ENCODE measurements around the gene HBE1.
"Not testable (repeated sequence)": the region's sequence is repeated elsewhere in the genome, so short reads cannot be mapped to it uniquely, and the experiment has no call there.

HBE1 gene

DNA sequence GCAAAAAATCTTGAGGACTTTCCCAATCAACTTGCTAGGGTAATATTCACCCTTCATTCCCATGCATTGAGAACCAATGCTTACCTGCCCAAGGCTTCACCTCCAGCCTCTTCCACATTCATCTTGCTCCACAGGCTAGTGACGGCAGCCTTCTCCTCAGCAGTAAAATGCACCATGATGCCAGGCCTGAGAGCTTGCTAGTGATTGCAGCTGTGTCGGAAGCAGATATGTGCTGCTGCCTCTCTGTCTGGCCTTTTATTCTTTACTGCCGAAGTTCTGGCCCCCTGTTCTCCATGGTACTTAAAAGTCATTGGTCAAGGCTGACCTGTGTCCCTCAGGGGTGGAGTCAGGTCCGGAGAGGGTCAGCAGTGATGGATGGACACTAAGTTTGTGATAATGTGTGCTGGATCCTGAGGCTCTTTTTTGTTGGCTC is at the start of gene HBE1:
Gene HBE1 (minus strand): TSS at position 231 of the 433 bp plus-strand sequence. CDS start 55 bp downstream, at position 176.
- DNase-seq (ENCODE audit: low read depth in 2 of 2): no peak

DNA sequence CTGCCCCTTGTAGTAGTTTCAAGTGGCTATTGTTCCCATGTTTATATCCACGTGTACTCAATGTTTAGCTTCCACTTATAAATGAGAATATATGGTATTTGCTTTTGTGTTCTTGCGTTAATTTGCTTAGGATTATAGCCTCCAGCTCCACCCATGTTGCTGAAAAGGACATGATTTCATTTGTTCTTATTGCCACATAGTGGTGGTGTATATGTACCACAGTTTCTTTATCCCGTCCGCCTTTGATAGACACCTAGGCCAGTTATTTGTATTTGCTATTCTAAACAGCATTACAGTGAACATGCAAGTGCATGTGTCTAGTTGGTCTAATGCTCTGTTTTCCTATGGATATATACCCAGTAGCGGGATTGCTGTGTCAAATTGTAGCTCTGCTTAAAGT is 47.5 kb upstream of the HBE1 start:
- DNase-seq (ENCODE audit: low read depth in 2 of 2): no peak

DNA sequence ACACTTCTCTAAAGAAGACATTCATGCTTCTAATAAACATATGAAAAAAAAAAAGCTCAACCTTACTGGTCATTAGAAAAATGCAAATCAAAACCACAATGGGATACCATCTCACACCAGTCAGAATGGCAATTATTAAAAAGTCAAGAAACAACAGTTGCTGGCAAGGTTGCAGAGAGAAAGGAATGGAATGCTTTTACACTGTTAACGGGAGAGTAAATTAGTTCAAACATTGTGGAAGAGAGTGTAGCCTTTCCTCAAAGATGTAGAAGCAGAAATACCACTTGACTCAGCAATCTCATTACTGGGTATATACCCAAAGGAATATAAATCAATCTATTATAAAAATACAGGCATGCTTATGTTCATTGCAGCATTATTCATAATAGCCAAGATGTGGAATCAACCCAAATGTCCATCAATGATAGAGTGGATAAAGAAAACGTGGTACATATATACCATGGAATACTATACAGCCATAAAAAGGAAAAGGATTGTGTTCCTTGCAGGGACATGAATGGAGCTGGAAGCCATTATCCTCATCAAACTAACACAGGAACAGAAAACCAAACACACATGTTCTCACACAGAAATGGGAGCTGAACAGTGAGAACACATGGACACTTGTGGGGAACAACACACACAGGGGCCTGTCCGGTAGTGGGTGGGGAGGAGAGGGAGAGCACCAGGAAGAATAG is 43.7 kb upstream of the HBE1 start:
- DNase-seq (ENCODE audit: low read depth in 2 of 2): not testable (repeated sequence)

DNA sequence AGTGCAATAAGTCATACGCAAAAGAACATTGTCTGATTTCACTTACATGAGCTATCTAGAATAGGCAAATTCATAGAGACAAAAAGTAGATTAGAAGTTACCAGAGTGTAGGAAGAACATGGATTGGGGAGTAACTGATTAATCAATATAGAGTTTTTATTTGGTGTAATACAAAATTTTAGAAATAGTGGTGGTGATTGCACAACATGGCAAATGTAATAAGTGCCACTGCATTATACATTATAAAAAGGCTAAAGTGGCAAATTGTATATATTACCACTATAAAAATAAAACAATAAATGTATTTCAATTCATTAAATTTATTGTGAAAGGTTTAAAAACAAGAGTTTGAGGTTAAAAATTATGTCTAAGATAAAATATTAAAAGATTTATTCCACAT is 40.7 kb upstream of the HBE1 start:
- DNase-seq (ENCODE audit: low read depth in 2 of 2): no peak

DNA sequence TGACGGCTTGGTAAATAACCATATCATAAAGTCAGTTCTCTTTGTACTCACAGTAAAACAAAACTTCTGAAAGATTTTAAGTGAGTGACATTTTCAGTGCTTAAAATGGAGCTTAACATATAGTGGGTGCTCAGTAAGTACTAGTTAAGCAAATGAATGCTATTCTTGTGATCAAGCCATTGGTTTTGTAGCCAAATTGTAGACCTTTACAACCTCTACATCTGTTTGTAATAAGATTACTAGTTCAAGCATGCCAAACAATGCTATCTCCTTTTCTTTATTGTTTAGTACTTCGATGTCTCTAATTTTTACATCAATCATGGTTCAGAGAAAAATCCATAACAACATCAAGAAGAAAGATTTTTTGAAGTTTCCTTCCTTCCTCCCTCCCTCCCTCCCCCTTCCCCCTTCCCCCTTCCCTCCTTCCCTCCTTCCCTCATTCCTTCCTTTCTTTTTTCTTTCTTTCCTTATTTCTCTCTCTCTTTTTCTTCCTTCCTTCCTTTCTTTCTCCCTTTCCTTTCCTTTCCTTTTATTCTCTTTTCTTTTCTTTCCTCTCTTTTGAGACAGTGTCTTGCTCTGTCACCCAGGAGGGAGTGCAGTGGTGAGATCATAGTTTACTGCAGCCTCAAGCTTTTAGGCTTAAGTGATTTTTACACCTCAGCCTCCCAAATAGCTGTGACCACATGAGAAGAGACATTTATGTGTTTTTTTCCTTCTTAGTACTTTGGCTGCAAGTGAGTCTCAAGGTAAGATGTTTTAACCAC is 37.7 kb upstream of the HBE1 start:
- DNase-seq (ENCODE audit: low read depth in 2 of 2): no peak

DNA sequence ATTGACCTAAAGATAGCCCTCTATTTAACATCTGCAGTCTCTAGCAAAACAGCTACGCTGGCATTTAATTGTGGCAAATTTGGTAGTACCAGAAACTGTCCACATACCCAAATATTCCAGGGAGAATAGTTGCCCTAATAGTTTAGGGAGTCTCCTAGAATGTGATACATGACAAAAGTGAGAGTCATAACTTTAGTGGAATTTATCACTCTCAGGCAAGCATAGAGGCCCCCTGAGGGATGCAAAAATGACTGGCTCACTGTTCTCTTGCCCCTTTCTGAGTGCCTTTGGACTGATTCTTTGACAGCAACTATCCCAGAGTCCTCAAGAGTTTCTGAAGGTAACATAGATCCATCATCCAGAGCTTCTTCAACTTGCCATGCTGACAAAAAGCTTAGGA is 34.3 kb upstream of the HBE1 start:
- no peak for DNase-seq (ENCODE audit: low read depth in 2 of 2)

DNA sequence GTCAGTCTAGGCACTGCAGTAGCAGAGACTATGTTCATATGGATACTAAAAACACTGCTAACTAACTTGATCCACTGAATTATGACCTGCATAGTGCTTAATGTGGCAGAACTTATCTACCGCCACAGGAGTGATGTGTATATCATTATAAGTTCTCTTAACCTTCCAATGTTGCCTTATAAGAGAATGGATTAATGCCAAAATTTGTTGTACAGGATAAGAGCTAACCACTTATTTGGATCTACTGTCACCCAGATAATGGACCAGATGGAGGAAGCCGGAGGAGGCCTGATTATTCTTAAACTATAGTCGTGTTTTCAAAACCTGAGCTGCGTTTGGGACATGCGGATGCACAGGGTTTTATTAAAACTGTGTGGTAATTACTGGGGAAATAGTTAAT is 33.9 kb upstream of the HBE1 start:
- DNase-seq (ENCODE audit: low read depth in 2 of 2): no peak

DNA sequence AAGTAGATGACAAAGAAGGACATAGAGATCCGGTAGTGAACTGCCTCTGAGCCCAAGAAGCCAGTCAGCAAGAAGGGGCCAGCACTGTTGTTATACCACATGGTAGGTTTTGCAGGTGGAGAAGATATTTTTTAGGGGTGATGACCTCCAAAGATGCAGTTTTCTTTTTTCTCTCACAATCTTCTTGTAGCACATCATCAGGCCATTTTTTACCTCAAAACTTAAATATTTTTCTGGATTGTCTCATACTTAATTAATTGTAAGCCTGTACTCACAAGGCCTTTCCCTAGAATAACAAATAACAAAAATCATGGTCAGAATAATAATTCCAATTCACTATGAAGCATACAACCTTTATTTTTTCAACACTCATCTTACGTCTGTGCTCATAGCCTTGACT is 32.1 kb upstream of the HBE1 start, which contains the start of gene OR51B4:
Gene OR51B4 (minus strand): TSS at position 101 of the 400 bp plus-strand sequence. CDS start 0 bp downstream, at position 101.
- DNase-seq (ENCODE audit: low read depth in 2 of 2): no peak

DNA sequence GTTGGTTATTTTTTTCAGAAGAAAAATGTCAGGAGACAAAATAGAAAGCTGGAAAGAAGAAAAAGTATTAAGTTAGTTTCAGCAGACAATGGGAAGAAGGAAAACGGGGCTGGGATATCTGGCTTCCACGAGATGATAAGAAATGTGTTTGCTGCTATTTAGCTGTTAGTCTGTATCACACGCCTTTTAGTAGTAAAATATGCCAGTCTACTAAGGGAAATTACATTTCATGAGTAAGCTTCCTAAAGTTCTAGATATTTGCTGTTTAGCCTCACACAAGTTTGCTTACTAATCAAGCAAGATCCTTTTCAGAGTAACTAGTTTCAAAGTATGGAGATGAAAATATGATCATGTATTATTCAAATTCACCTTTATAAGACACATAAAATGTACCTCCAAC is 30.5 kb upstream of the HBE1 start:
- no peak for DNase-seq (ENCODE audit: low read depth in 2 of 2)

DNA sequence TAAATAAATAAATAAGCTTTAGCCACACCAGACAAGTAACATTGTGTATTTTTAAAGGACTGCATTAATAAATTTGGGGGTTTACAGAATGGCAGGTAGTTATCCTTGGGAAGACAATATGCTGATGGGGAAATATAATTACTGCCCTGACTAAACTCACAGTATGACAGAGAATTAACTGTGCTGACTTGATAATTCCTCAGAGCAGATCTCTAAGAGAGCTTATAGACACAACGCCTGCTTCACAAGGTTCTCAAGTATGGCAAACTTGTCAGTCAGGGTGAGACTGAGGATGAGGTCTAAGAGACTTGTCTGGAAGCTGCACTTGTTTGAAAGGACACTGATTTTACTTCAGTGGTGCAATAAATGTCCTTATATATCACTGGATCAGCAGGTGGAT is 28.7 kb upstream of the HBE1 start:
- no peak for DNase-seq (ENCODE audit: low read depth in 2 of 2)

DNA sequence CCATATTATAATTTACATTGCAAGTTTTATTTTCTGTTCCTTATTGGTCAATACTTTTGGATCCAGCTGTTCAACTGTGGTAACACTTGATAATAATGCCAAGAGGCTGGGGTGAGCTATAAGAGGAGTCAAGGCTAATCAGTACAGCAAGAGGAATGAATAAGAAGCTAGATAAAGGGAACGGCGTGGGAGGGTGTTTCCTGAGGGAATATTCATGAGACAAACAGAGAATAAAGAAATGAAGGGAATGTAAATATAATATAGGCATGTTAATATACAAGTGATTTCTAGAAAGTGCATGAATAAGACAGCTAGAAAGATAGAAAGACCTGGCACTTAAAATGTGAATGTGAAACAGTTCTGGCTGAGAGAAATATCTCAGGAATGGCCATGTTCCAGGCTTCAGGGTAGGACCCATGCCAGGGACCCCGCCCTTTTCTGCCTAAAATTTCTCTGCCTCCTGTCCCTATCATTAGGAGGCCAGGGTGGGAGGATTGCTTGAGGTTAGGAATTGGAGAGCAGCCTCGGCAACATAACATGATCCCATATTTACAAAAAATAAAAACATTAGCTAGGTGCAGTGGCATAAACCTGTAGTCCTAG is 28.1 kb upstream of the HBE1 start:
- no peak for DNase-seq (ENCODE audit: low read depth in 2 of 2)

DNA sequence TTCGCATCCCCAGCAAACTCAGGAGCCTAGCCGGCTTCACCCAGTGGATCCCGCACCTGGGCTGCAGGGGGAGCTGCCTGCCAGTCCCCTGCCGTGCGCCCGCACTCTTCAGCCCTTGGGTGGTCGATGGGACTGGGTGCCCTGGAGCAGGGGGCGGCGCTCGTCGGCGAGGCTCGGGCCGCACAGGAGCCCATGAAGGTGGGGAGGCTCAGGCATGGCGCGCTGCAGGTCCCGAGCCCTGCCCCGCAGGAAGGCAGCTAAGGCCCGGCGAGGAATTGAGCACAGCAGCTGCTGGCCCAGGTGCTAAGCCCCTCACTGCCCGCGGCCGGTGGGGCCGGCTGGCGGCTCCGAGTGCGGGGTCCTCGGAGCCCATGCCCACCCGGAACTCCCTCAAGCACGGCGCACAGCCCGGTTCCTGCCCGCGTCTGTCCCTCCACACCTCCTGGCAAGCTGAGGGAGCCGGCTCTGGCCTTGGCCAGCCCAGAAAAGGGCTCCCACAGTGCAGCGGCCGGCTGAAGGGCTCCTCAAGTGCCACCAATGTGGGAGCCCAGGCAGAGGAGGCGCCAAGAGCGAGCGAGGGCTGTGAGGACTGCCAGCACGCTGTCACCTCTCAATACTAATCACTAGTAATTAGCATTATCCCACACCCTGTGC is 24.7 kb upstream of the HBE1 start:
- DNase-seq (ENCODE audit: low read depth in 2 of 2): not testable (repeated sequence)

DNA sequence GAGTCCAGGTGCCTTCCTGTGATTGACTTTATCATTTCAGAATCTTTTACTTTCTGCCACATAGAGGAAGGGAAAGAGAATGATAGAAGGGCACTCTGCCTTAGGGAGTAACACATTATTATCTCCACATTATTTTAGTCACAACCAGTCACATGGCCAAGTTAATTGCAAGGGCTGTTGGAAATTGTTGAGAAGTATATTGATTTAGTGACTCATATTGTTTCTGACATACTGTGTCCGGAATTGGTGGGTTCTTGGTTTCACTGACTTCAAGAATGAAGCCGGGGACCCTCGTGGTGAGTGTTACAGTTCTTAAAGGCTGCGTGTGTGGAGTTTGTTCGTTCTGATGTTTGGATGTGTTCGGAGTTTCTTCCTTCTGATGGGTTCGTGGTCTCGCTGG is 23.3 kb upstream of the HBE1 start:
- DNase-seq (ENCODE audit: low read depth in 2 of 2): no peak

DNA sequence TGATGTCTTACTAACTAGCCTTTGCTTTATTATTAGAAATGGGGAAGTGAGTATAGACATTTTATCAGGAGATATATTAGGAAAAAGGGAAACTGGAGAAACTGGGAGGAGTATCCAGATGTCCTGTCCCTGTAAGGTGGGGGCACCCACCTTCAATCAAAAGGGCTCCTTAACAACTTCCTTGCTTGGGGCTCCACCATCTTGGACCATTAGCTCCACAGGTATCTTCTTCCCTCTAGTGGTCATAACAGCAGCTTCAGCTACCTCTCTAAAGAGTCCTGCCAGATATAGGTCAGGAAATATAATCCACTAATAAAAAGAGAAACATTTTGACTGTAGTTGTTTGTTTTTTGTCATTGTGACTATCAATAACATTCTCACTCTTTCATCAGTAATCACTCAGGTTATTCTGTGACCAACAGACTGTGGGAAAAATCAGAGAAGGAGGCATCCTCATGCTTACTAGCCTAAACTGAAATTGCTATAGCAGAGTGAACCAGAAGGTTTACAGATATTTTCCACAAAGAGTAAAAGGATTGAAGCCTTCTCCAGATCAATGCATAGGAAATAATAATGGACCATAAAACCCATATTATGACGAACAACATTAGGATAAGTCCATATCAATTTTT is 21.6 kb upstream of the HBE1 start:
- DNase-seq (ENCODE audit: low read depth in 2 of 2): no peak

DNA sequence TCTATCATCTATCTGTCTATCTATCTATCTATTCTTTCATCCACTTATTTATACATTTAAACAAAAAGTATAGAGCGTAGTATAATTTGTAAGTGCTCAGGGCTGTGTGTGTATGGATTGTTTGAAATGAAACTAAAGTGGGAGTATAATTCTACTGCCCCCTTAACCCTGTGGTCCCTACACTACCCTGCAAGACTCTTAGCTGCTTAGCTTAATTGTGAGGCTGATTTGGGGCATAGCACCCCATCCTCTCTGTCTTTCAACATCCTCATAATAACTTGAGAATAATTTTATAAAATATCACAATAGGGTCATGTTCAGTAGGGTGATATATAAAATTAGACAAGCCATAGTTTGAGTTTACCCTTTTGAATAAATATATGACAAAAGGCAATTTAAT is 20.4 kb upstream of the HBE1 start:
- DNase-seq (ENCODE audit: low read depth in 2 of 2): no peak

DNA sequence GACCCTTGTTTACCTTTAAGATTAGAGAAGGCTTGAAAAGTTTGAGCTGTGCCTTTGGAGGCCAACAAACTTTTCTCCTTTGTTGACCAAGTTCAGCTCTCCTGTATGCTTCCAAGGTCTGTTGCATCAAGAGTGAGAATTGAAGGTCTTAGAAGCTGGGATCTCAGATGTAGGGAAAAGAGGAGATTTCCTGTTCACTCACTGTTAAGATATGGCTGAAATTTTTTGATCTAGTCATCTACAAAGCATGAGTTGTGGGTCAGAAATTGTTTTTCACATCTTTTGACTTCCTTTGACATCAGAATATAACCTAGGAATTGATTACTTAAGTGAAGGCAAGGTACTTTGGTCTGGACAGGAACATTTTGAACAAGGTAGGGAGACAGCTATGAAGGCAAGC is 20.0 kb upstream of the HBE1 start:
- DNase-seq (ENCODE audit: low read depth in 2 of 2): no peak

DNA sequence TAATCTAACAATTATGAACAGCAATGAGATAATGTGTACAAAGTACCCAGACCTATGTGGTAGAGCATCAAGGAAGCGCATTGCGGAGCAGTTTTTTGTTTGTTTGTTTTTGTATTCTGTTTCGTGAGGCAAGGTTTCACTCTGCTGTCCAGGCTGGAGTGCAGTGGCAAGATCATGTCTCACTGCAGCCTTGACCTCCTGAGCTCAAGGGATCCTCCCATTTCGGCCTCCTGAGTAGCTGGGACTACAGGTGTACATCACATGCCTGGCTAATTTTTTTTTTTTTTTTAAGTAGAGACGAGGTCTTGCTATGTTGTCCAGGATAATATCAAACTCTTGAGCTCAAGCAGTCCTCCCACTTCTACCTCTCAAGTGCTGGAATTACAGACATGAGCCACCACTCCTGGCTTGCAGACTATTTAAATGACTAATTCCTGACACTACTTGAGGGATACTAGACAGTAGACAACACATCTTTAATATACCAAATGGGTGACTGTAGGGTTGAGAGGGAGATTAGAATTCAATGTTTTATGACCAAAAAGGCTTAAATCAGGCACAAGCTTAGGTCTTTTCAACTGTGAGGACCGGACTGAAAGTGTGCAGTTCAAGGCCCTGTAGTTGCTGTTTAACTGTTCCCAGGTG is 19.3 kb upstream of the HBE1 start:
- DNase-seq (ENCODE audit: low read depth in 2 of 2): no peak

DNA sequence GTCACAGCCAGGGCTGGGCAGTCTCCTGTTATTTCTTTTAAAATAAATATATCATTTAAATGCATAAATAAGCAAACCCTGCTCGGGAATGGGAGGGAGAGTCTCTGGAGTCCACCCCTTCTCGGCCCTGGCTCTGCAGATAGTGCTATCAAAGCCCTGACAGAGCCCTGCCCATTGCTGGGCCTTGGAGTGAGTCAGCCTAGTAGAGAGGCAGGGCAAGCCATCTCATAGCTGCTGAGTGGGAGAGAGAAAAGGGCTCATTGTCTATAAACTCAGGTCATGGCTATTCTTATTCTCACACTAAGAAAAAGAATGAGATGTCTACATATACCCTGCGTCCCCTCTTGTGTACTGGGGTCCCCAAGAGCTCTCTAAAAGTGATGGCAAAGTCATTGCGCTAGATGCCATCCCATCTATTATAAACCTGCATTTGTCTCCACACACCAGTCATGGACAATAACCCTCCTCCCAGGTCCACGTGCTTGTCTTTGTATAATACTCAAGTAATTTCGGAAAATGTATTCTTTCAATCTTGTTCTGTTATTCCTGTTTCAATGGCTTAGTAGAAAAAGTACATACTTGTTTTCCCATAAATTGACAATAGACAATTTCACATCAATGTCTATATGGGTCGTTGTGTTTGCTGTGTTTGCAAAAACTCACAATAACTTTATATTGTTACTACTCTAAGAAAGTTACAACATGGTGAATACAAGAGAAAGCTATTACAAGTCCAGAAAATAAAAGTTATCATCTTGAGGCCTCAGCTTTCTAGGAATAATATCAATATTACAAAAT is 18.6 kb upstream of the HBE1 start:
- no peak for DNase-seq (ENCODE audit: low read depth in 2 of 2)

DNA sequence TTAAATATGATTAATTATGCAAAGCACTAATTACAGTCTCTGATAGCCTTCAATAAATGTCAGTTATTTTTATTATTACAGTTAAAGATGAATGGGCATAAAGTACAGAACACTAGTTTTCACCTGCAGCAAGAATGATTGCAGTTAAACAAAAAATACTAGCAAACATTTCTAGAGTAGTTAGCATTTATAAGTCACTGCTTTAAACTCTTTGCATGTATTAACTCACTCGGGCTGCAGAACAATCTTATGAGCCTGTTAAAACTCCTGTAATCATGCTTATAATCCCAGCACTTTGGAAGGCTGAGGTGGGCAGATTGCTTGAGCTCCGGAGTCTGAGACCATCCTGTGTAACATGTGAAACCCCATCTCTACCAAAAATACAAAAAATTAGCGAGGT is 17.2 kb upstream of the HBE1 start:
- no peak for DNase-seq (ENCODE audit: low read depth in 2 of 2)

DNA sequence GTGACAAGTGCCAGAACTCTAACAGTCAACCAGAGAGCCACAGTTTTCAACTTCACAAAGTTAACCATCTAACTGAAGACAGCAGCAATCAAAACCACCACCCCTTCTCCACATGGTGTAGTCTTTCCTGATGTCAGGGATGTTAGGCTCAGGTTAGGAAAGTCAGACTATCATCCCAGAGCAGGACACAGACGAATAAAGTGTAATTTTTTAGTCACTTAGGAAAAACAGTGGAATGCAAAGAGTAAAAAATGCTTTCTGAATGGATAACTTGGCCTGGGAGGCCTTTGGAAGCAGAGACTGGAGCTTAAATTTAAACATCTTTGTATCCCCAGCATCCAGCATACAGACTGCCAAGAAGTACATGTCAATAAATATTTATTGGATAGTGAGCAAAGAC is 16.6 kb upstream of the HBE1 start:
- DNase-seq (ENCODE audit: low read depth in 2 of 2): no peak
